22Rv1 (cell line): ENCODE data around the gene FNBP1.

ENCODE experiments used
- CTCF ChIP-seq: fragments of 450-650 bp; IDR thresholded peaks from 2 replicates; pipeline ENCODE4 v1.5.1; 2017; ENCODE audit warnings: mild to moderate bottlenecking
- ZFX ChIP-seq: fragments of 450-650 bp; IDR thresholded peaks from 2 replicates; pipeline ENCODE4 v1.6.1; 2017; ENCODE audit warnings: antibody characterized with exemption, borderline replicate concordance

GRCh38 chr9:130050462-130050861, 7.5 kb upstream of the FNBP1 start:
- TF ChIP-seq ZFX: no peak
- no peak for TF ChIP-seq CTCF
